GM18520 (cell line): ENCODE measurements around the gene THADA.
"Not testable (repeated sequence)": the region's sequence is repeated elsewhere in the genome, so short reads cannot be mapped to it uniquely, and the experiment has no call there.

Source experiments
- ATAC-seq: cut with Tn5 transposase; IDR thresholded peaks from one replicate; pipeline ENCODE4 v1.9.1; 2021; ENCODE audit not compliant: unreplicated experiment

Gene THADA

DNA sequence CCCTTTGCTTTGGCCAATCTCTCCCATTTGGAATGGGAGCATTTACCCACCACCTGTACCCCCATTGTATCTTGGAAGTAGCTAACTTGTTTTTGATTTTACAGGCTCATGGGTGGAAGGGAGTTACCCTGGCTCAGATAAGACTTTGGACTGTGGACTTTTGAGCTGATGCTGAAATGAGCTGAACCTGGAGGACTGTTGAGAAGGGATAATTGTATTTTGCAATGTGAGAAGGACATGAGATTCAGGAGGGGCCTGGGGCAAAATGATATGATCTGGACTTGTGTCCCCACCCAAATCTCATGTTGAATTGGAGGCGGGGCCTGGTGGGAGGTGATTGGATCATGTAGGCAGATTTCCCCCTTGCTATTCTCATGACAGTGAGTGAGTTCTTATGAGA, 310.9 kb downstream of the THADA start:
- ATAC-seq = no peak

DNA sequence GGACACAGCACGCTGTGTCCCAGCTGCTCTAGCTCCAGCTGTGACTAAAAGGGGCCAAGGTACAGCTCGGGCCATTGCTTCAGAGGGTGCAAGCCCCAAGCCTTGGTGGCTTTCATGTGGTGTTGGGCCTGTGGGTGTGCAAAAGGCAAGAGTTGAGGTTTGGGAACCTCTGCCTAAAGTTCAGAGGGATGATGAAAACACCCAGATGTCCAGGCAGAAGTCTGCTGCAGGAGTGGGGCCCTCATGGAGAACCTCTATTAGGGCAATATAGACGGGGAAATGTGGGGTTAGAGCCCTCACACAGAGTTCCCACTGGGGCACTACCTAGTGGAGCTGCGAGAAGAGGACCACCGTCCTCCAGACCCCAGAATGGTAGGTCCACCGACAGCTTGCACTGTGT, 311.5 kb downstream of the THADA start:
- not testable (repeated sequence) for ATAC-seq

DNA sequence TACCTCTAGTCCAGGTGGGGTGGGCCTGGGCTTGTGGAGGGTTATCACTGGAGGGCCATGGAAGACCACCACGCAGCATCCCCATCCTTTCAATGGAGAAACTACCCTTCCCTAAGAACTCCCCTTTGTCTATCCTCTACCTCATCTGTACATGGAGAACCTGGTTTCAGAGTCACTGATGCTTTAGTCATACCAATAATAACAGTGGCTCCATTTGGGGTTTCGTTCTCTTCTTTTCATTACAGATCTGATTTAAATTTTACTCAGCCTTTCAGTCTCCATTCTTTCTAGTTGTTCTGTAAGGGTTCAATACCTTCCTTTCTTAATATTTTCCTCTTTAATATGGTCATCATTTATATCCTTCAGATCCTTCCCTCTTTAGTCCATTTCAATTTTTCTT, 314.8 kb downstream of the THADA start:
- no peak for ATAC-seq

- no peak for ATAC-seq
Measured at GRCh38 chr2:43279317-43279840, 316.5 kb downstream of the THADA start.

- ATAC-seq = no peak
Measured at GRCh38 chr2:43278564-43279220, 317.1 kb downstream of the THADA start.

DNA sequence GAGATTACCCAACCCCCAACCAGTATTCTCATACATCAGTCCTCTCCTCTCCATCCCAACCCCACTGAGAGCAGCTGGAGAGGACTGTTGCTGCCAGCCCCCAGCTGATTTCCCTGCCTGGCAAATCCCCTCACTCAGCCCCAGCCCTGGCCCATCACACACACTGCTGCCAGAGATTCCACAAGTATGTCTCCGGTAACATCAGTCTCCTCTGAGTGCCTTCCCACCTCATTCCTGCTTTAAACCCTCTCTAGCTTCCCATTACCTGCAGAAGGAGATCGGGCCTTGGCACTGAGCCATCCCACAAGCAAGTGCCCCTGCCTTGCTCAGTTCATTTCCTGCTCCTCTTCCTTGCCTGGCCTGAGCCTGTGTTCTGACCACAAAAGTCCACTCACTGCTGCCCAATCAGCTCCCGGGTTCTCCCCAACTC, 318.9 kb downstream of the THADA start:
- ATAC-seq = no peak

DNA sequence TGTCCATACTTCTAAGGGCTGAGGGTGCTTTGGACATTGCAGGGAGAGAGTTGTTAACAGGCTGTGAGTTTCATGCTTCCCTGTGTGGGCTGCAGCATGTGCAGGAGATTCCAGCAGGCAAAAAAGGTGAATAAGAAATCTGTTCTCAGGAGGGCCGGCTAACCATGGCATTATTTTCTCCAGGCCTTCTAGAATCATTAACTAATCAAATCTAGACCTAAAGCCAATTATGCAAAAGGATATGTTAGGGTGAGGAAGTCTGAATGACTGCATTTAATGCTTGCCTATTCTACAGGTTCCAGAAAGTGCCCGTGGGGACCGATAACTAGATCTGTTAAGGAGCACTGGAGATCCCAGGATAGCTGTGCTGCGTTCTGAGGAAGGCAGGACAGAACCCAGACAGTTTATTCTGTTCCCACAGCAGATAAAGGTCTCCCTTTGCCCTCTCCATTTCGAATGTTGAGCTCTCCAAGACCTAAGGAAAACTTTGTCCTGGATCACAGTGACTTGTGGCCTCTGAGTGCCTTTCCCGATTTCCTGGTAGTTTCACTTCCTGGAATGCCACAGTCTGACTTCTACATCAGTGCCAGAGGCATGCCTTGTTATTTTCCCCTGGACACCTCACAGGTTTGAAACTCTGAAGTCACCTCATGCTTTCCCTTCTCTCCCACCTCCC, 319.4 kb downstream of the THADA start:
- ATAC-seq = no peak

DNA sequence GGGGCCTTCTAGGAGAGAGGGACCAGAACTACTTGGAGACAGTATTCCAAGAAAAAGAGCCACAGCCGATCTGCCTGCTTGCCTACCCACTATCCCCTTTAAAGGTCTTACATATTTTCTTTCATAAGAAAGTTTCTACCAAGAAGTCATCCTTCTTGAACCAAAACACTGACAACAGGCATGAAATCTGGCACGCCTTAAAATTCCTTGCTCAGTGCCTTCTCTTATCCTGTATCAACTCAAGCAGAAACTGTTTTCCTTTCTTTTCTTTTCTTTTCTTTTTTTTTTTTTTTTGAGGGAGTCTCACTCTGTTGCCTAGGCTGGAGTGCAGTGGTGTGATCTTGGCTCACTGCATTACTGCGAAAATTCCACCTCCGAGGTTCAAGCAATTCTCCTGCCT, 321.1 kb downstream of the THADA start:
- no peak for ATAC-seq

DNA sequence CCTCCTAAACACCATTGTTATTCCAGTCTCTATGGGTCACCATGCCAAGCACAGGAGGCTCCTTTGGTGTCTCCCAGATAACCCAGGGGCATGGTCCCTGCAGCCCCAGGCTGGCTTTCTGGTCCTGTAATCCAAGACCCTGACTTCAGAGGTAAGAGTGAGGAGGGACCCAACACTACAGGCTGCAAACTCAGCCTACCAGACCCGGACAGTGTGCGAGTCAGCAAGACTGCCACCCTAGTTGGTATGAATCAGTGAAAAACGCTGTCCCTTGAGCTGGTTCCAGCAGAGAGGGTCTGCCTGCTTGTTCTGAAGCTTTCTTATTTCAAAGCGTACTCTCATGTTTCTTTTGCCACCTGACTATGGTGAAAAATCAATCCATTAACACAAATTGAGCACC, 321.8 kb downstream of the THADA start:
- no peak for ATAC-seq

GRCh38 chr2:43273529-43273928, 322.3 kb downstream of the THADA start:
- ATAC-seq = peak; percentile 65

- ATAC-seq = no peak
Measured at GRCh38 chr2:43270930-43271615, 324.8 kb downstream of the THADA start.

GRCh38 chr2:43270461-43270860, 325.4 kb downstream of the THADA start:
- no peak for ATAC-seq

GRCh38 chr2:43269706-43270105, 326.1 kb downstream of the THADA start:
- no peak for ATAC-seq

GRCh38 chr2:43269074-43269572, 326.7 kb downstream of the THADA start:
- no peak for ATAC-seq

DNA sequence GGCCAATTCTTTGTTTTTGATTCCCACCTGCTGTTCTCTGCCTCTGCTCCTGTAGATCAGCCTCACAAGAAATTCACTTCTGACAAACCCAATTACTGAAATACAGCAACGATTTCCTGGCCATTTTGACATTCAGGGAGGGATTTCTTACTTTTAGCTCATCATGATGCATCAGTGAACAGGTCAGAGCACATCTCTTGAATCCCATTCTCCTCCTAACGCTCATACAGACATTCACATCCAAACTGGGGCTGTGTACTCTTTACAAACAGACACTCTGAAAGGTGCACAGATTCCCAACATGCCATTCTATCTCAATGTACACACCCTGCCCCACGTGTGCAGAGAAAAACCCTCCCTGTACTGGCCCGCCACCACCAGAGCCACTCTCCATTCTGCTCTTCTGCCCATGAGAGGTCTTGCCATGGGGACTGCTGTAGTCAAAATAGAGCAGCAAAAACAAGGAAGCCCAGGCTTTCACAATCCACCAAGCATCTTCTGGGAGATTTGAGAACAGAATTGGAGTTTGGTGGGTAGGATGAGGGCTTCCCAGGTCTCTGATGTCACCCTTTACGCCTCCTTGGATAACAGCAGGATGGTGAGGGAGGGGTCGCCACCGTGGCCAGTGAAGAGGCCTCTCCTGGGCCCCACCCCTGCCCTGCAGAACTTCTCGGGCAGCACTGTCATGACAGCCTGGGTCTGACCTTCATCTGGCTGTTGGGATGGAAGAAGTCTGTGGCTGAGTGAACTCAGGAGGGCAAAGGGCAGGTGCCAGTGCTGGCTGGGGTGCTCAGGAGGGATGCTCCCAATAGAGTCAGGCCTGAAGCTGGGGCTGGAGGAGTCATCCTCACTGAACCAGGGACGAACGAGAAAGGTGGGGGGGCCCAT, 327.5 kb downstream of the THADA start:
- ATAC-seq = no peak

DNA sequence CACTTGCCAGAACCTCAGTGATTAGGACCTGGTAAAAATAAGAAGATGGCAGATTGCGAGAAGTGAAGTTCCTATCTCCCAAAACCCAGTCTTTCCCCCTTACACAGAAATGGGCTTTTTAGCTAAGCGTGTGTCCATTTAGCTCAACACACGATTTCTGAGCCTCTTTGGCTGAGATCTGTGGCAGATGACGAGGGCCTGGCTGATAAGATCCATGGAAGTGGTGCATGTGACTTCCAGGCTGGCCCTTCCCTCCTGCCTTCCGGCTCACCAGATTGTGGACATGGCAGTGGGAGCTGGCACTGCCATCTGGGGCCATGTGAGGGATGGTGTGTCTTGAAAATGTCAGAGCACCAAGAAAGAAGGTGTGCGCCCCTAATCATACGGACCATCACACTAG, 328.5 kb downstream of the THADA start:
- no peak for ATAC-seq

- ATAC-seq = no peak
Measured at GRCh38 chr2:43266711-43267111, 329.1 kb downstream of the THADA start.

DNA sequence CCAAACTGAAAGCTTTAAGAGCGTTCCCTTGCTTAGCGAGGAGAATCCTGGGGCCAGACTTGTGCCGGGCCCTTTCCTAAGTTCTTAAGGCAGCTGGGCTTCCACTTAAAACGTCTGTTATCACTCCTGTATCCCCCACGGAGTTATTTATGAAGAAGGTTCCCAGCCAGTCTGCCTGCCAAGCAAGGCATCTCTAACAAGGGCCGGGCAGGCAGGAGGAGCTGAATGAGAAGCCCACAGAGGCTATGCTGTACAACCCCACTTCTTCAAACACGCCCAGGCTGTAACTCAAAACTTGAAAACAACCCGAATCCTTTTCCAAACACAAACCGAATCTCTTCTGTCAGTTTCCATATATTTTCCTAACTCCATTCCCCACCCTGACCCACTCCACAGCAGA, 330.4 kb downstream of the THADA start:
- no peak for ATAC-seq

GRCh38 chr2:43265001-43265400, 330.8 kb downstream of the THADA start:
- no peak for ATAC-seq

GRCh38 chr2:43262951-43263350, 332.9 kb downstream of the THADA start:
- ATAC-seq = no peak

DNA sequence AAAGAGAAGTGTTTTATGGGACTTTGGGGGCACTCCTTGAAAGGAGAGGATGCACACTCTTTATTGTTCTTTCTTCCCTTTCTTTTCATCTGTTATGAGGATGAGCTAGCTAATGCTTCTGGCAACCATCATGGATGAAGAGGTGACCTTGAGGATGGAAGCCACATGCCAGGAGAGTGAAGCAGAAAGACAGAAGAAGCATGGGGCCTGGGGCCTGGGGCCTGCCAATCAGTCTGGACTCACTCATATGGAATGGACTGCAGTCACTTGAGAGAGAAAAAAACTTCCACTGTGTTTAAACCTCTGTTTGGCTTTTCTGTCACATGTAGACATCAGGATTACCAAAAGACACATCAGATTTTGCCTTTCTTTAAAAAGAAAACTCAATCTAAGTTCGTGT, 333.6 kb downstream of the THADA start:
- no peak for ATAC-seq
